Thyroid gland (tissue), 4 donors: ENCODE measurements around the gene FKBP14. TPM values are rescaled to one million over a fixed set of nuclear protein-coding genes. Genes with fewer than 3 reads are reported as not detected.
A peak's percentile ranks its signal among the peaks of the same experiment; 100 is the strongest.
"Not testable (repeated sequence)": the region's sequence is repeated elsewhere in the genome, so short reads cannot be mapped to it uniquely, and the experiment has no call there.

Experiments
- DNase-seq, 2 donors: peaks; one replicate each; pipeline ENCODE4 v3.0.0-alpha.2; 2019
- H3K27ac ChIP-seq, 3 donors: fragments of 200-600 bp; sonication (generic); 1 replicate in 2 of 3; 2 replicates in 1 of 3; pipeline ENCODE4 v1.5.1; 2016 to 2019; ENCODE audit warnings: mild to moderate bottlenecking in 1 of 3, moderate library complexity in 1 of 3
- H3K27me3 ChIP-seq: fragments of 200-600 bp; sonication (generic); one replicate; pipeline ENCODE4 v1.5.1; 2019
- H3K36me3 ChIP-seq, 2 donors: fragments of 200-600 bp; sonication (generic); one replicate each; pipeline ENCODE4 v1.5.1; 2016 to 2019
- H3K4me1 ChIP-seq, 2 donors: fragments of 200-600 bp; sonication (generic); one replicate each; pipeline ENCODE4 v1.5.1; 2017 to 2019
- H3K4me3 ChIP-seq, 3 donors: fragments of 200-600 bp; sonication (generic); replicated peaks in 1 of 3; 1 replicate in 2 of 3; 2 replicates in 1 of 3; pipeline ENCODE4 v1.5.1; 2016; ENCODE audit warnings: mild to moderate bottlenecking in 1 of 3
- H3K9me3 ChIP-seq: fragments of 200-600 bp; sonication (generic); one replicate; pipeline ENCODE4 v1.5.1; 2017
- CTCF ChIP-seq, 6 experiments: fragments of 200-600 bp in 3 of 6; fragments of 450-650 bp in 3 of 6; sonication (generic) in 3 of 6; IDR thresholded peaks; one replicate each; pipeline ENCODE4 v1.5.1; 2016 to 2019; ENCODE audit warnings: antibody characterized with exemption in 6 of 6, mild to moderate bottlenecking in 2 of 6, inconsistent platforms in 1 of 6, moderate library complexity in 1 of 6
- POLR2A ChIP-seq, 2 donors: fragments of 450-650 bp; IDR thresholded peaks; one replicate each; pipeline ENCODE4 v1.6.1; 2017; ENCODE audit warnings: antibody characterized with exemption in 2 of 2, mild to moderate bottlenecking in 2 of 2, moderate library complexity in 1 of 2
- WGBS, 2 donors: methylation state at CpG; one replicate each; pipeline ENCODE4 v1.1.5; 2017; 5-methylcytosine and 5-hydroxymethylcytosine counted together
- intact Hi-C: fragments of 100-400 bp; cut with DNase I; formaldehyde crosslinking; loops from one replicate; pipeline ENCODE4 v1.15.1; 2023
- total RNA-seq, 4 donors: library from RNA; depleted of rRNA; stranded (reverse); fragments of >200 nt; gene quantifications; one replicate each; pipeline ENCODE4 v1.2.3, GENCODE V29; 2016

The FKBP14 gene
- total RNA-seq, 4 donors from 2014 or later = 5.2 to 11.7 (median 6.6) TPM

- WGBS, 2 donors = 21 to 31% methylated on average over 3 of the region's 3 CpGs
- H3K4me1 ChIP-seq, H3K27me3 ChIP-seq, H3K9me3 ChIP-seq, H3K36me3 ChIP-seq, intact Hi-C loops, H3K27ac ChIP-seq, H3K4me3 ChIP-seq: not testable (repeated sequence)
- peak; percentile 16 to 60 (median 40) for TF ChIP-seq CTCF (IDR thresholded peaks at IDR 0.05)
- peak; percentile 37 to 44 for DNase-seq
Observed at GRCh38 chr7:30061786-30062185, 35.3 kb upstream of the FKBP14 start.

- Histone ChIP-seq H3K27ac (no peak overlapping the region), H3K4me3 (no peak overlapping the region), H3K9me3 (no peaks in the 10 kb centered on the region), H3K36me3 (peaks cover 10 to 15% of the 10 kb centered on the region in 2 donors), H3K4me1 (no peaks in the 10 kb centered on the region), H3K27me3 (no peaks in the 10 kb centered on the region)
- TF ChIP-seq POLR2A (IDR thresholded peaks at IDR 0.05) (no peak), CTCF (IDR thresholded peaks at IDR 0.05) (no peak)
- intact Hi-C loops = no loop called here
- DNase-seq = no peak
Observed at GRCh38 chr7:30057741-30058140, 31.2 kb upstream of the FKBP14 start.

GRCh38 chr7:30053068-30053467 is 26.6 kb upstream of the FKBP14 start:
- no peaks in the 10 kb centered on the region for H3K4me1 ChIP-seq
- peaks cover 10 to 15% of the 10 kb centered on the region in 2 donors for H3K36me3 ChIP-seq
- intact Hi-C loops = no loop called here

GRCh38 chr7:30049173-30049572 is 22.7 kb upstream of the FKBP14 start:
- H3K9me3 ChIP-seq = no peaks in the 10 kb centered on the region
- H3K27me3 ChIP-seq = no peaks in the 10 kb centered on the region
- no peak overlapping the region for H3K4me3 ChIP-seq
- no peak for TF ChIP-seq POLR2A (IDR thresholded peaks at IDR 0.05)
- TF ChIP-seq CTCF (IDR thresholded peaks at IDR 0.05) = no peak
- no peaks in the 10 kb centered on the region for H3K4me1 ChIP-seq
- 93 to 97% methylated on average over 4 of the region's 4 CpGs for WGBS, 2 donors
- H3K36me3 ChIP-seq = peaks cover 6 to 14% of the 10 kb centered on the region in 2 donors
- intact Hi-C loops = no loop called here
- DNase-seq = no peak
- H3K27ac ChIP-seq = no peak overlapping the region

More at GRCh38 chr7:30053068-30053467, 26.6 kb upstream of the FKBP14 start:
- no peaks in the 10 kb centered on the region for H3K27me3 ChIP-seq
- no peak overlapping the region for H3K4me3 ChIP-seq
- H3K9me3 ChIP-seq = no peaks in the 10 kb centered on the region
- no peak overlapping the region for H3K27ac ChIP-seq
- WGBS, 2 donors = 99% methylated on average over 3 of the region's 3 CpGs
- no peak for TF ChIP-seq POLR2A (IDR thresholded peaks at IDR 0.05)
- DNase-seq = no peak

GRCh38 chr7:30048582-30048981 is 22.1 kb upstream of the FKBP14 start:
- H3K27ac ChIP-seq = no peak overlapping the region
- no peak for TF ChIP-seq CTCF (IDR thresholded peaks at IDR 0.05)
- no peak for TF ChIP-seq POLR2A (IDR thresholded peaks at IDR 0.05)
- intact Hi-C loops = no loop called here
- WGBS, 2 donors = 88 to 95% methylated on average over 2 of the region's 2 CpGs
- DNase-seq = no peak
- no peaks in the 10 kb centered on the region for H3K4me1 ChIP-seq
- no peaks in the 10 kb centered on the region for H3K27me3 ChIP-seq
- peaks cover 4 to 14% of the 10 kb centered on the region in 2 donors for H3K36me3 ChIP-seq
- H3K9me3 ChIP-seq = no peaks in the 10 kb centered on the region
- H3K4me3 ChIP-seq = no peak overlapping the region

- TF ChIP-seq POLR2A (IDR thresholded peaks at IDR 0.05) (no peak), CTCF (IDR thresholded peaks at IDR 0.05) (no peak)
- DNase-seq = no peak
- no peaks in the 10 kb centered on the region for H3K4me1 ChIP-seq
- WGBS, 2 donors = 69 to 78% methylated on average over 2 of the region's 2 CpGs
- H3K36me3 ChIP-seq = peaks cover 4 to 14% of the 10 kb centered on the region in 2 donors
- no peak overlapping the region for H3K27ac ChIP-seq
- H3K9me3 ChIP-seq = no peaks in the 10 kb centered on the region
- H3K4me3 ChIP-seq = no peak overlapping the region
- intact Hi-C loops = no loop called here
- no peaks in the 10 kb centered on the region for H3K27me3 ChIP-seq
Observed at GRCh38 chr7:30047124-30047523, 20.6 kb upstream of the FKBP14 start.
